HG02938 (cell line): ENCODE results near the gene TPPP3.

ENCODE experiments used
- ATAC-seq: cut with Tn5 transposase; IDR thresholded peaks from one replicate; pipeline ENCODE4 v1.9.1; 2021; ENCODE audit warnings: mild to moderate bottlenecking, moderate library complexity; ENCODE audit not compliant: unreplicated experiment

Gene TPPP3

GRCh38 chr16:67393111-67393787, at the start of gene TPPP3:
Gene TPPP3 (minus strand): TSS chr16:67393498. CDS start chr16:67391111, 2,387 bp downstream.
- no peak for ATAC-seq

- no peak for ATAC-seq
Measured at GRCh38 chr16:67442581-67443255, 49.4 kb upstream of the TPPP3 start.

DNA sequence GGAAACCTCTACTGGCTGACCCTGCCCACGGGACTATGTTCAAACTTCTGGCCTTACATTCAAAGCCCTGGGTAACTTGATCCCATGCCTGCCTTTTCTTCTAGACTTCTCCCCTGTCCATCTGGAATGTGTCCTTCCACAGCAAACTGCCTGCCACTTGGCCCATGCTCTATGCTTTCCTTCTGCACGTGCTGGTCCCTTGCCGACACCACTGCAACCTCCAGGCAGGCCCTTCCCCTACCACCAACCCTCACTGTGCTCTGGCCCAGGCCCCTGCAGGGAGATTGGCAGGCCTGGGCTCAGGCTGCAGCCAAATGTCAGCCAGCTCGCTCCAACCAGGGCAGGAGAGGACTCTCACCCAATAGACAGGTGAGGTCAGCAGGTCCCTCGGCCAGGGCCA, 48.6 kb upstream of the TPPP3 start:
- no peak for ATAC-seq

GRCh38 chr16:67441271-67441753, 48.0 kb upstream of the TPPP3 start:
- ATAC-seq = no peak

GRCh38 chr16:67438824-67439393, 45.6 kb upstream of the TPPP3 start:
- no peak for ATAC-seq

DNA sequence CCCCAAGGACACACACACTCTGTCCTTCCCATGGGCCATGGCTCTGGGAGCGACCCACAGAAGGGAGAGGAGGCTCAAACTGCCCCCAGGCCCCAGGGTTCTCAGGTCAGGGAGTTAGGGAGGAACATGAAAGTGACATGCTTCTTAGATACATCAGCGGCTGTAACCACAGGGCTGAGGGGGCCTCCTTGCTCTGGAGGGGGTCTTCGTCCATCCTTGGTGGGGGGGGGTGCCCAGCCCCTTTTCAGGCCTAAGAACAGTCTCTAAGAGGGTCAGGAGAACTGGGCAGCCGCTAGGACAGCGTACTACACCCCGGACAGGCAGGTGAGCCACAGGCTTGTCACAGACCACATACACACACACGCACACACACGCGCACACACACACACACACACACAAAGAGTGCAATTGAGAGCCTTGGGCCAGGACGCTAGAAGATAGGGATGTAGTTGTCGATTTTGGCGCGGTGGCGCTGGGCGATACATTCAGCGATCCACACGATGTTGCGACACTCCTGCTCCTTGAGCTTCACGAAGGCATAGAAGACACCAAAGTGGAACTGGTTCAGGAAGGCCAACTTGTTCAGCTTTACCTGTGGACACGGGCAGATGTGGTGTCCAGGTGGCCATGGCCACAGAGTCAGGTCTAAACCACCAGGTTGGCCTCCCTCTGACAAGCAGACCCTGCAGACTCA, 44.9 kb upstream of the TPPP3 start:
- no peak for ATAC-seq

DNA sequence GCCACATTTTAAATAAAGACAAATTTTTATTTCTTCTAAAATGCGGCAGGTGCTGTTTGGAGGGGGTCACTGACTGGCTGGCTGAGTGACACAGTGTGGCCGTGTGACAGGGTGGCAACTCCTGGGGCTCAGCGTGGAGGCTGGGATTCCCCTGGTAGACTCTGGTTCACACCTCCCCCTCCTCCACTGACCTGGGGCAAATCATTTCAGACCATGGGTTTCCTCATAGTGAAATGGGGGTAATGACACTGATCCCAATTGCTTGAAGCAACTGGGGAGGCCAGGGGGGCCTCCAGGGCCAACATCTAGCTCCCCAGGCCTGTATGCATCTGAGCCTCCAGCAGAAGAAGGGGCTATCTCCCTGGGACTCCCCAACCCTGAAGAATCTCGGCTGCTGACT, 44.2 kb upstream of the TPPP3 start:
- no peak for ATAC-seq

DNA sequence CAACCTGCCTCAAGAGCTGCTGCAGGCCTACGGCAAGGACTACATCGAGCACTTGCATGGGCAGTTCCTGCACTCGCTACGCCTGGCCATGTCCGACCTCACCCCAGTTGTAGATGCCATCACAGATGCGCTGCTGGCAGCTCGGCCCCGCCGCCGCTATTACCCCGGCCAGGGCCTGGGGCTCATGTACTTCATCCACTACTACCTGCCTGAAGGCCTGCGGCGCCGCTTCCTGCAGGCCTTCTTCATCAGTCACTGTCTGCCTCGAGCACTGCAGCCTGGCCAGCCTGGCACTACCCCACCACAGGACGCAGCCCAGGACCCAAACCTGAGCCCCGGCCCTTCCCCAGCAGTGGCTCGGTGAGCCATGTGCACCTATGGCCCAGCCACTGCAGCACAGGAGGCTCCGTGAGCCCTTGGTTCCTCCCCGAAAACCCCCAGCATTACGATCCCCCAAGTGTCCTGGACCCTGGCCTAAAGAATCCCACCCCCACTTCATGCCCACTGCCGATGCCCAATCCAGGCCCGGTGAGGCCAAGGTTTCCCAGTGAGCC, 43.4 kb upstream of the TPPP3 start:
- ATAC-seq = no peak

DNA sequence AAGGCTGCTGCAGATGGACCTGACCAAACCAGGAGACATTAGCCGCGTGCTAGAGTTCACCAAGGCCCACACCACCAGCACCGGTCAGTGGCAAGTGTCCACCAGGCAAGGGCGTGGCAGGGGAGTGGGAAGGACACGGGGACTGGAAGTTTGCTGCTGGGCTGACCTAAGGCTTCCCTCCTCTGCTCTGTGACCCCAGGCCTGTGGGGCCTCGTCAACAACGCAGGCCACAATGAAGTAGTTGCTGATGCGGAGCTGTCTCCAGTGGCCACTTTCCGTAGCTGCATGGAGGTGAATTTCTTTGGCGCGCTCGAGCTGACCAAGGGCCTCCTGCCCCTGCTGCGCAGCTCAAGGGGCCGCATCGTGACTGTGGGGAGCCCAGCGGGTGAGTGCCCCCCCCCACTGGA, 42.5 kb upstream of the TPPP3 start:
- ATAC-seq = no peak

- no peak for ATAC-seq
Measured at GRCh38 chr16:67433131-67433719, 39.9 kb upstream of the TPPP3 start.

GRCh38 chr16:67432506-67432890, 39.2 kb upstream of the TPPP3 start:
- ATAC-seq = no peak

GRCh38 chr16:67431775-67432505, 38.6 kb upstream of the TPPP3 start:
- no peak for ATAC-seq

- no peak for ATAC-seq
Measured at GRCh38 chr16:67430977-67431774, 37.9 kb upstream of the TPPP3 start, which contains the start of gene HSD11B2. Gene HSD11B2 (plus strand): TSS chr16:67431121. CDS start chr16:67431249, 128 bp downstream.

DNA sequence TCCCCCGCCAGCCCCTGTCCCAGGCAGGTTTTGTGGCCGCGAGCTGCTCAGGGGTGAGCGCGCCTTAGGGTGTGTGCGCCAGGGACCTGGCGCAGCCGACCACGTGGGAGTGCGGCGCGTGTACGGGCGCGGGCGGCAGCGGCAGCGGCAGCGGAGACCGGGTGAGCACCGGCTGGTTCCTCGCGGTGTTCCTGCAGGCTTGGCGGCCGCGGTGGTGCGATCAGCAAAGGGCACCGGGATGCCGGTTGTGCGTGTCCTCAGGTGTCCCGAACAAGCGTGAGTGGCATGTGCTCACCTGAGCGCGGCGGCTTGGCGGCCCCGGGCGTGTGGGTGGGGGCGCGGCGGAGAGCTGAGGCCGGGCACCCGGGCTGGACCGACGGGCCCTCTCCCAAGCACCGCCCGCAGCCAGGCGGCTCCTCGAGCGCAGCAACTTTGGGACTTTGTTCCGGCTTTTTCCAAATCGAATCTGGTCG, 37.2 kb upstream of the TPPP3 start:
- no peak for ATAC-seq

DNA sequence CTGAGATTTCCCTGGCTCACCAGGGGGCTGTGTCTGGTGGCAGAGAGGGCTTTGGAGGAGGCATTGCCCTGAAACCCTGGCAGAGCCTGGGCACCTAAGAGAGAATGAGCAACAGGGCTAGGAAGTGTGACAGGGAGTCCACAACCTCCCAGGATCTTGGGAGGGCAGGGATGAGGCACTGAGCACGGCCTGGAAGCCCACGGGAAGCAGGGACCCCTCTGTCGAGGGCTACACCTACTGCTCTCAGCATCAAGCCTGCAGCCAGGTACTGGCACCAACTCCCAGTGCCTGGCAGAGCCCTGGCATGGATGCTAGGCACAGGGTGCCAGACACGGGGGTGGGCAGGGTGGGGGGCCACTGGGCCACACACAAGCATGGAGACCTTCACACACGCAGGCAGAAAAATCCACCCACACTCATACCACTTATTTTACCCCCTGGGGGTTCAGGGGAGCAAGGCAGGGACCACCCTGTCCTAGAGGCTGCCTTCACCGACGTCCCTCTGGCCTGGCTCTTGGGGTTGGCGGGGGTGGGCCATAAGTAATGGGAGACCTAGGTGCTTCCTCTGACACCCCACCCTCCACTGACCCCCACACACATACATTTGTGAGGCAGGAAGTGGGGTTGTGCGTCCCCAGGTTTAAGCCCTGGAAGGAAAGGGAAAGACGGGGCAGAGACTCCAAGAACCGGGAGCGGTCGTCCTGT, 36.7 kb upstream of the TPPP3 start:
- no peak for ATAC-seq

DNA sequence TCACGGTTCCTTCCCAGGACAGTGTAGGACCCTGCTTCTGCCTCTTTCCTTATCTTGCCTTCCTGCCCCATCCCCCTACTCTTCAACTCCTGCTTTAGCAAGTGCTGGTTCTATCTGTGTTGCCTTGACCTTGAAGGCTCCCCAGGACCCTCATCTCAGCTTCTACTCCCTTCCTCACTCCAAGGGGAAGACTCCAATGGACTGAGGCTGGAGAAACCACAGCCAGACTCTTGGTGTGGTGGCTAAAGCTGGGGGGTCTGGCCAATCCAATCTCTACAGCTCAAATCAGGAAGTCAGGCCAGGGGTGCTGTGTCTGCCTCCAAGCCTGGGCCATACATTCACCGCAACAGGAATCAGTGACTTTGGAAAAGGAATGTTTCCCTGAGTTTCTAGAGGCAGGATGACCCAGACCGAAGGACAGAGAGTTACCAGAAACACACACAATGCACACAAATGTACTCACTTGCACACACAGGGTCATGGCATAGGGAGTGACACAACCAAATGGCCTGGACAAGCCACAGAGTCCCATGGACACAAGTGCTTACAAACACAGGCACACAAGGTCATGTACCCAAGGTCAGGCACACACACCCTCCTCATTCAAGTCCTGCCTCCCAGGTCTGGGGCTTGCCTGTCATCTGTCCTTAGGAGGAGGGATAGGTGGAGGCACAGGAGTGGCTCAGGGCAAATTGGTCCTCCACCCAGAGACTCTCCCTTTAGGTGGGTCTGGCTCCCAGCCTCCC, 35.9 kb upstream of the TPPP3 start:
- ATAC-seq = no peak

DNA sequence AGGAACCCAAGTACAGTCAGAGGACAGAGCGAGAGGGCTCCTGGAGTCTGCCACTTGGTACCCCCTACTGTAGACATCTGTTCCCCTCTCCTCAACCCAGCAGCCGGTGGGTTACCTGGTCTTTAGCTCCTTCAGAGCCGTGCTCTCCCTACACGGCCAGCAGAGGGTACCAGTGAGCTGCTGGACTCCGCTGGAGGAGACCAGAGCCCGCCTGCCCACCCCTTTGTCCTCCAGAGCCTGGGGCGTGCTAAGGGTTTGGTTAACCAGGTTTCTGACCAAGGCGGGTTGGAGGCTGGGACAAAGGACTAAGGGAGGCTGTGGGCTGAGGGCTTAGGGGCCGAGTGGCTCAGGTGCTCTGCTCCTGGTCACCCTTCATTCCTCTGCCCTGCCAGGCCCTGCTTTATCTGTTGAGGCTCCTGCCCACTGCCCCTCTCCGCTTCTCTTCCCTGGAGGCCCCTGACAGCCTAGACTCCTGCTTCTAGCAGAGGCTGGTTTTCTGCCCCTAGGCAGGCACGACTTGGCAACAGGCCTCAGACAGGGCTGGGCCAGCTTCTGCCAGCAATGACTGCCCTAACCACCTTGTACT, 34.9 kb upstream of the TPPP3 start:
- no peak for ATAC-seq
